Measurements from ENCODE around the gene CALHM1. TPM values are rescaled to one million over a fixed set of nuclear protein-coding genes. Genes with fewer than 3 reads are reported as not detected.

The CALHM1 gene
- total RNA-seq, 1 experiment from 2014 or later, result not detected

- Histone ChIP-seq H3K4me1 (no peaks in the 10 kb centered on the region), H3K9me3 (no peaks in the 10 kb centered on the region), H3K36me3 (ENCODE audit: control insufficient read depth, insufficient read depth, low read length) (no peaks in the 10 kb centered on the region), H3K27me3 (replicated peaks; ENCODE audit: control insufficient read depth, insufficient read depth, low read length) (no peaks in the 10 kb centered on the region; the same call in 1 of the 2 replicates), H3K4me3 (ENCODE audit: low read depth, low read length) (no peak overlapping the region)
- BruUV-seq (replicated peaks), result no TSS peak
- no peaks in the 10 kb centered on the region for H3K9me3 Mint-ChIP-seq (ENCODE audit: unreplicated experiment)
- no peak overlapping the region for H3K27ac Mint-ChIP-seq (ENCODE audit: unreplicated experiment)
- H3K36me3 Mint-ChIP-seq (ENCODE audit: insufficient read depth, unreplicated experiment), result no peaks in the 10 kb centered on the region
- H3K4me1 Mint-ChIP-seq (ENCODE audit: low read depth, unreplicated experiment), result peaks cover 7% of the 10 kb centered on the region
- ChIA-PET CTCF (no interaction called here), POLR2A (no interaction called here)
- intact Hi-C loops (cut with micrococcal nuclease; ENCODE audit: unreplicated experiment), result no loop called here
- H3K27me3 Mint-ChIP-seq (ENCODE audit: insufficient read depth, unreplicated experiment), result peaks cover 6% of the 10 kb centered on the region
- DNase-seq, result peak in 1 of 2 experiments; percentile 25
- TF ChIP-seq CTCF (IDR thresholded peaks at IDR 0.05; ENCODE audit: insufficient read depth in 1 of 2, low read depth in 1 of 2, low read length in 1 of 2, severe bottlenecking in 1 of 2, unreplicated experiment in 1 of 2), result no peak
- no peak overlapping the region for H3K4me3 Mint-ChIP-seq (ENCODE audit: unreplicated experiment)
Observed at GRCh38 chr10:103501186-103501585, 42.5 kb upstream of the CALHM1 start.

- Mint-ChIP-seq H3K27ac (ENCODE audit: unreplicated experiment) (no peak overlapping the region), H3K27me3 (ENCODE audit: insufficient read depth, unreplicated experiment) (peaks cover 6% of the 10 kb centered on the region), H3K9me3 (ENCODE audit: unreplicated experiment) (no peaks in the 10 kb centered on the region), H3K4me3 (ENCODE audit: unreplicated experiment) (no peak overlapping the region), H3K36me3 (ENCODE audit: insufficient read depth, unreplicated experiment) (no peaks in the 10 kb centered on the region), H3K4me1 (ENCODE audit: low read depth, unreplicated experiment) (peaks cover 7% of the 10 kb centered on the region)
- intact Hi-C loops (cut with micrococcal nuclease; ENCODE audit: unreplicated experiment), result no loop called here
- DNase-seq, result peak in 1 of 2 experiments; percentile 9
- H3K4me1 ChIP-seq, result no peaks in the 10 kb centered on the region
- CTCF ChIA-PET, result interaction anchor here (0.6 kb wide), 1 partner anchor 11 kb away, joined by 4 read pairs; no protein-coding TSS in a partner anchor
- H3K4me3 ChIP-seq (ENCODE audit: low read depth, low read length), result no peak overlapping the region
- H3K27me3 ChIP-seq (replicated peaks; ENCODE audit: control insufficient read depth, insufficient read depth, low read length), result no peaks in the 10 kb centered on the region; the same call in 1 of the 2 replicates
- H3K36me3 ChIP-seq (ENCODE audit: control insufficient read depth, insufficient read depth, low read length), result no peaks in the 10 kb centered on the region
- no TSS peak for BruUV-seq (replicated peaks)
- H3K9me3 ChIP-seq, result no peaks in the 10 kb centered on the region
- POLR2A ChIA-PET, result no interaction called here
- TF ChIP-seq CTCF (IDR thresholded peaks at IDR 0.05; ENCODE audit: insufficient read depth in 1 of 2, low read depth in 1 of 2, low read length in 1 of 2, severe bottlenecking in 1 of 2, unreplicated experiment in 1 of 2), result no peak
Observed at GRCh38 chr10:103500481-103500880, 41.8 kb upstream of the CALHM1 start.

GRCh38 chr10:103499881-103500280 lies 41.2 kb upstream of the CALHM1 start:
- POLR2A ChIA-PET, result no interaction called here
- TF ChIP-seq CTCF (IDR thresholded peaks at IDR 0.05; ENCODE audit: insufficient read depth in 1 of 2, low read depth in 1 of 2, low read length in 1 of 2, severe bottlenecking in 1 of 2, unreplicated experiment in 1 of 2), result no peak
- peaks cover under 1% of the 10 kb centered on the region for H3K27me3 ChIP-seq (replicated peaks; ENCODE audit: control insufficient read depth, insufficient read depth, low read length)
- peaks cover 6% of the 10 kb centered on the region for H3K27me3 Mint-ChIP-seq (ENCODE audit: insufficient read depth, unreplicated experiment)
- no peaks in the 10 kb centered on the region for H3K36me3 Mint-ChIP-seq (ENCODE audit: insufficient read depth, unreplicated experiment)
- H3K4me3 ChIP-seq (ENCODE audit: low read depth, low read length), result no peak overlapping the region
- no peaks in the 10 kb centered on the region for H3K9me3 ChIP-seq
- no peaks in the 10 kb centered on the region for H3K9me3 Mint-ChIP-seq (ENCODE audit: unreplicated experiment)
- peak in 1 of 2 experiments; percentile 12 for DNase-seq
- no peak overlapping the region for H3K4me3 Mint-ChIP-seq (ENCODE audit: unreplicated experiment)
- no peaks in the 10 kb centered on the region for H3K36me3 ChIP-seq (ENCODE audit: control insufficient read depth, insufficient read depth, low read length)
- CTCF ChIA-PET, result interaction anchor here (0.5 to 0.6 kb wide), 2 partner anchors 10 to 41 kb away, joined by 3 to 4 read pairs; partner anchors contain the start of gene CALHM1
- H3K4me1 ChIP-seq, result no peaks in the 10 kb centered on the region
- peaks cover 7% of the 10 kb centered on the region for H3K4me1 Mint-ChIP-seq (ENCODE audit: low read depth, unreplicated experiment)
- no peak overlapping the region for H3K27ac Mint-ChIP-seq (ENCODE audit: unreplicated experiment)
- BruUV-seq (replicated peaks), result no TSS peak
- intact Hi-C loops (cut with micrococcal nuclease; ENCODE audit: unreplicated experiment), result no loop called here
